Stimulated activated CD4-positive, alpha-beta T cell treated with anti-CD3 and anti-CD28 coated beads, Interleukin-2, amount 100 ng/mL, for 24 hours (primary cell): ENCODE results near the gene ZNF471.

Experiments
- DNase-seq, 2 donors: peaks; one replicate each; pipeline ENCODE4 v3.0.0-alpha.2; 2020

The ZNF471 gene

GRCh38 chr19:56577719-56578602 is 70.3 kb downstream of the ZNF471 start:
- no peak for DNase-seq
